Smooth muscle cell (in vitro differentiated cells): ENCODE results near the gene SRSF1. TPM values are rescaled to one million over a fixed set of nuclear protein-coding genes. Genes with fewer than 3 reads are reported as not detected.
"Not testable (repeated sequence)": the region's sequence is repeated elsewhere in the genome, so short reads cannot be mapped to it uniquely, and the experiment has no call there.

ENCODE experiments used
- DNase-seq: peaks from one replicate; lab custom pipeline; 2025; ENCODE audit not compliant: unreplicated experiment; lab: John Stamatoyannopoulos, UW
- H2AFZ ChIP-seq: fragments of 200-600 bp; sonication (generic); 2 replicates; pipeline ENCODE4 v1.6.0; 2016; ENCODE audit warnings: antibody characterized with exemption, low read depth, mild to moderate bottlenecking
- H3F3A ChIP-seq: fragments of 200-600 bp; sonication (generic); 2 replicates; pipeline ENCODE4 v1.6.0; 2017; ENCODE audit warnings: antibody characterized with exemption, low read depth
- H3K27ac ChIP-seq: fragments of 200-600 bp; sonication (generic); 2 replicates; pipeline ENCODE4 v1.5.1; 2016; ENCODE audit warnings: low read depth, mild to moderate bottlenecking
- H3K27me3 ChIP-seq: fragments of 200-600 bp; sonication (generic); 2 replicates; pipeline ENCODE4 v1.6.1; 2016; ENCODE audit warnings: low read depth, mild to moderate bottlenecking
- H3K36me3 ChIP-seq: fragments of 200-600 bp; sonication (generic); 2 replicates; pipeline ENCODE4 v1.5.1; 2016; ENCODE audit warnings: low read depth
- H3K4me1 ChIP-seq: fragments of 200-600 bp; sonication (generic); 2 replicates; pipeline ENCODE4 v1.5.1; 2016; ENCODE audit warnings: low read depth
- H3K4me2 ChIP-seq: fragments of 200-600 bp; sonication (generic); 2 replicates; pipeline ENCODE4 v1.6.0; 2016; ENCODE audit warnings: mild to moderate bottlenecking
- H3K4me3 ChIP-seq: fragments of 200-600 bp; sonication (generic); 2 replicates; pipeline ENCODE4 v1.5.1; 2016; ENCODE audit warnings: mild to moderate bottlenecking
- H3K79me2 ChIP-seq: fragments of 200-600 bp; sonication (generic); 2 replicates; pipeline ENCODE4 v1.6.0; 2016; ENCODE audit warnings: low read depth, mild to moderate bottlenecking
- H3K9ac ChIP-seq: fragments of 200-600 bp; sonication (generic); 2 replicates; pipeline ENCODE4 v1.6.0; 2016; ENCODE audit warnings: low read depth
- H3K9me3 ChIP-seq: fragments of 200-600 bp; sonication (generic); replicated peaks from 2 replicates; pipeline ENCODE4 v1.5.1; 2016; ENCODE audit warnings: low read depth
- H4K20me1 ChIP-seq: fragments of 200-600 bp; sonication (generic); 2 replicates; pipeline ENCODE4 v1.6.0; 2016; ENCODE audit warnings: low read depth
- CTCF ChIP-seq: fragments of 200-600 bp; sonication (generic); IDR thresholded peaks from 2 replicates; pipeline ENCODE4 v1.5.1; 2017; ENCODE audit warnings: borderline replicate concordance, mild to moderate bottlenecking, antibody characterized with exemption; ENCODE audit not compliant: insufficient read depth, poor library complexity, severe bottlenecking
- WGBS: methylation state at CpG from one replicate; pipeline ENCODE4 v1.1.7; 2016; ENCODE audit warnings: low lambda C conversion rate; 5-methylcytosine and 5-hydroxymethylcytosine counted together
- polyA plus RNA-seq: library from polyadenylated mRNA; unstranded; fragments of >200 nt; fragmentation: Nextera tagmentation; extraction: Ambion mirVana; gene quantifications from 2 replicates; pipeline ENCODE4 v1.2.1, GENCODE V29; 2016
- total RNA-seq: library from RNA; depleted of rRNA; stranded (reverse); fragments of >200 nt; gene quantifications from 2 replicates; pipeline ENCODE4 v1.2.3, GENCODE V29; 2014

Gene SRSF1
- total and polyA plus RNA-seq, 2 experiments from 2014 or later, result 57.9 to 200 TPM

- no peak for DNase-seq
- 83% methylated on average over 4 of the region's 4 CpGs for WGBS
Measured at GRCh38 chr17:58049533-58049932, 42.5 kb upstream of the SRSF1 start.

GRCh38 chr17:58047376-58048150 is 40.5 kb upstream of the SRSF1 start:
- no peak overlapping the region for H2AFZ ChIP-seq
- WGBS, result 60% methylated on average over 4 of the region's 4 CpGs
- no peaks in the 10 kb centered on the region for H3F3A ChIP-seq
- no peaks in the 10 kb centered on the region for H3K79me2 ChIP-seq
- TF ChIP-seq CTCF, result no peak
- no peaks in the 10 kb centered on the region for H3K27me3 ChIP-seq
- no peaks in the 10 kb centered on the region for H3K9me3 ChIP-seq
- H3K4me2 ChIP-seq, result no peak overlapping the region
- H3K4me3 ChIP-seq, result no peak overlapping the region
- no peak for DNase-seq
- H3K9ac ChIP-seq, result no peak overlapping the region
- H3K4me1 ChIP-seq, result no peaks in the 10 kb centered on the region
- no peaks in the 10 kb centered on the region for H4K20me1 ChIP-seq
- no peak overlapping the region for H3K27ac ChIP-seq
- H3K36me3 ChIP-seq, result no peaks in the 10 kb centered on the region

More at GRCh38 chr17:58049533-58049932, 42.5 kb upstream of the SRSF1 start:
- Histone ChIP-seq H3K79me2 (no peaks in the 10 kb centered on the region), H3F3A (no peaks in the 10 kb centered on the region), H3K27ac (no peak overlapping the region), H3K4me1 (no peaks in the 10 kb centered on the region), H3K9me3 (no peaks in the 10 kb centered on the region), H3K27me3 (no peaks in the 10 kb centered on the region), H3K9ac (no peak overlapping the region), H3K36me3 (no peaks in the 10 kb centered on the region), H3K4me3 (no peak overlapping the region), H4K20me1 (no peaks in the 10 kb centered on the region), H2AFZ (no peak overlapping the region), H3K4me2 (no peak overlapping the region)
- TF ChIP-seq CTCF, result no peak

- WGBS, result 57% methylated on average over 18 of the region's 18 CpGs
- no peak overlapping the region for H3K27ac ChIP-seq
- no peak overlapping the region for H3K4me2 ChIP-seq
- no peaks in the 10 kb centered on the region for H3K36me3 ChIP-seq
- no peaks in the 10 kb centered on the region for H3K9me3 ChIP-seq
- H3K4me3 ChIP-seq, result no peak overlapping the region
- H3K79me2 ChIP-seq, result no peaks in the 10 kb centered on the region
- H4K20me1 ChIP-seq, result no peaks in the 10 kb centered on the region
- no peaks in the 10 kb centered on the region for H3F3A ChIP-seq
- no peaks in the 10 kb centered on the region for H3K4me1 ChIP-seq
- H3K9ac ChIP-seq, result no peak overlapping the region
- DNase-seq, result no peak
- H3K27me3 ChIP-seq, result peaks cover 4% of the 10 kb centered on the region
- H2AFZ ChIP-seq, result no peak overlapping the region
- TF ChIP-seq CTCF, result no peak
Measured at GRCh38 chr17:58046239-58047094, 39.4 kb upstream of the SRSF1 start.

GRCh38 chr17:58044256-58044655 is 37.2 kb upstream of the SRSF1 start:
- H3K9ac ChIP-seq, H2AFZ ChIP-seq, H3K9me3 ChIP-seq, H3K79me2 ChIP-seq, H4K20me1 ChIP-seq, H3F3A ChIP-seq, H3K4me2 ChIP-seq, H3K4me3 ChIP-seq, H3K27me3 ChIP-seq, H3K36me3 ChIP-seq, H3K4me1 ChIP-seq, DNase-seq, H3K27ac ChIP-seq: not testable (repeated sequence)
- WGBS, result 86% methylated on average over 6 of the region's 6 CpGs
